Measurements from ENCODE around the gene PDP2. TPM values are rescaled to one million over a fixed set of nuclear protein-coding genes. Genes with fewer than 3 reads are reported as not detected.

The PDP2 gene
- total and polyA plus RNA-seq, 2 of the 4 experiments (the other 2 are of a cell fraction), result 5.3 to 16.8 TPM

DNA sequence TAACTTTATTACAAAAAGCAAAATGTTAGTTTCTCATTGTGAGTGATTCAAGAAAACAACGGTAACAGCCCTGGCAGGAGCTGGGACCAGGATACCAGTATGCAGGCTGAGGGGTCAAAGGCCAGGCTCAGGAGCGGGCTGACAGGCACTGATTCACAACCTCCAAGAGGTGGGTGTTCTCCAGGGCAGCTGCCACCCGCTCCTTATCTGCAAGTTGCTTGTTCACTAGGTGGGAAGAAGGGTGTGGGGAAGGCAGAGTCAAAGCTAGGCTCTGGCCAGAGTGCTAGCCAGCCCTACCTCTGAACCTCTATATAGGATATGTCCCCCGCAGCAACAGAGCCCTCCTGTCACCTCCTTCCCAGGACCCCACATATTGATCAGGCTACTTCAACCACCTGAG lies 51.8 kb downstream of the PDP2 start:
- H4K91ac ChIP-seq (ENCODE audit: insufficient read depth, low read depth, low read length), result no peak overlapping the region
- ChIA-PET CTCF (no interaction called here), POLR2A (ENCODE audit: unreplicated experiment) (no interaction called here)
- H4K5ac ChIP-seq (ENCODE audit: low read depth, low read length), result no peak overlapping the region
- no peaks in the 10 kb centered on the region for H3K9me3 ChIP-seq (ENCODE audit: control insufficient read depth, insufficient read depth, low read length)
- no peak overlapping the region for H3K23ac ChIP-seq (ENCODE audit: low read depth, low read length)
- H3K18ac ChIP-seq (ENCODE audit: low read depth, low read length), result no peak overlapping the region
- intact Hi-C loops (cut with micrococcal nuclease), result no loop called here
- in situ Hi-C loops (cut with MboI; ENCODE audit: low sequenced_read_pairs), result loop anchor here (5.0 kb wide), 1 partner anchor 35 kb away; no protein-coding TSS in a partner anchor
- 100% methylated on average over 1 of the region's 4 CpGs; no CpG with 5 or more reads in 1 of the 2 experiments for WGBS, 2 experiments (ENCODE audit: extremely low coverage in 2 of 2, insufficient read length in 1 of 2)
- H2AFZ ChIP-seq (replicated peaks; ENCODE audit: low read length, poor library complexity), result no peak overlapping the region
- H3K79me1 ChIP-seq (ENCODE audit: low read depth in 1 of 2, low read length in 2 of 2), result peaks cover 19 to 52% of the 10 kb centered on the region in 2 experiments
- no peak overlapping the region for H2BK20ac ChIP-seq (ENCODE audit: low read depth, low read length)
- no peak overlapping the region for H3K27ac ChIP-seq (ENCODE audit: insufficient read depth, low read length)
- no peak overlapping the region for H3K9ac ChIP-seq (ENCODE audit: low read depth, low read length)
- dilution Hi-C loops (cut with HindIII; ENCODE audit: low sequenced_read_pairs, unreplicated experiment), result no loop called here
- peaks cover 34% of the 10 kb centered on the region for H4K20me1 ChIP-seq (ENCODE audit: insufficient read depth, low read length)
- H3K56ac ChIP-seq (ENCODE audit: extremely low read depth, insufficient read depth, low read length), result no peak overlapping the region
- no peak overlapping the region for H3K4me2 ChIP-seq (ENCODE audit: low read depth, low read length)
- peaks cover 29% of the 10 kb centered on the region for H3K9me1 ChIP-seq (ENCODE audit: insufficient read depth, low read length)
- H4K8ac ChIP-seq (ENCODE audit: low read depth in 2 of 2, low read length in 2 of 2), result no peak overlapping the region
- TF ChIP-seq NFE2L2 (IDR thresholded peaks at IDR 0.05; ENCODE audit: low read depth, low read length) (no peak), CEBPB (IDR thresholded peaks at IDR 0.05; ENCODE audit: low read depth, low read length) (no peak), MAZ (IDR thresholded peaks at IDR 0.05; ENCODE audit: borderline replicate concordance, low read depth, low read length) (no peak), RAD21 (IDR thresholded peaks at IDR 0.05; ENCODE audit: low read length) (no peak), BHLHE40 (IDR thresholded peaks at IDR 0.05; ENCODE audit: low read depth, low read length) (no peak), POLR2A (IDR thresholded peaks at IDR 0.05; ENCODE audit: low read depth, low read length) (no peak), FOS (IDR thresholded peaks at IDR 0.05; ENCODE audit: low read depth, low read length) (no peak), RFX5 (IDR thresholded peaks at IDR 0.05; ENCODE audit: low read depth, low read length) (no peak), CHD1 (IDR thresholded peaks at IDR 0.05; ENCODE audit: low read depth, low read length) (no peak), SMC3 (IDR thresholded peaks at IDR 0.05; ENCODE audit: low read depth, low read length) (no peak), MXI1 (IDR thresholded peaks at IDR 0.05; ENCODE audit: borderline replicate concordance, low read depth, low read length) (no peak), MAFK (IDR thresholded peaks at IDR 0.05; ENCODE audit: low read depth, low read length) (no peak), RCOR1 (IDR thresholded peaks at IDR 0.05; ENCODE audit: insufficient replicate concordance, low read length) (no peak)
- TF ChIP-seq, protein P1, sequence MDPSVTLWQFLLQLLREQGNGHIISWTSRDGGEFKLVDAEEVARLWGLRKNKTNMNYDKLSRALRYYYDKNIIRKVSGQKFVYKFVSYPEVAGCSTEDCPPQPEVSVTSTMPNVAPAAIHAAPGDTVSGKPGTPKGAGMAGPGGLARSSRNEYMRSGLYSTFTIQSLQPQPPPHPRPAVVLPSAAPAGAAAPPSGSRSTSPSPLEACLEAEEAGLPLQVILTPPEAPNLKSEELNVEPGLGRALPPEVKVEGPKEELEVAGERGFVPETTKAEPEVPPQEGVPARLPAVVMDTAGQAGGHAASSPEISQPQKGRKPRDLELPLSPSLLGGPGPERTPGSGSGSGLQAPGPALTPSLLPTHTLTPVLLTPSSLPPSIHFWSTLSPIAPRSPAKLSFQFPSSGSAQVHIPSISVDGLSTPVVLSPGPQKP (IDR thresholded peaks at IDR 0.05; ENCODE audit: borderline replicate concordance, low read depth, low read length), result no peak
- TF ChIP-seq, protein P2, sequence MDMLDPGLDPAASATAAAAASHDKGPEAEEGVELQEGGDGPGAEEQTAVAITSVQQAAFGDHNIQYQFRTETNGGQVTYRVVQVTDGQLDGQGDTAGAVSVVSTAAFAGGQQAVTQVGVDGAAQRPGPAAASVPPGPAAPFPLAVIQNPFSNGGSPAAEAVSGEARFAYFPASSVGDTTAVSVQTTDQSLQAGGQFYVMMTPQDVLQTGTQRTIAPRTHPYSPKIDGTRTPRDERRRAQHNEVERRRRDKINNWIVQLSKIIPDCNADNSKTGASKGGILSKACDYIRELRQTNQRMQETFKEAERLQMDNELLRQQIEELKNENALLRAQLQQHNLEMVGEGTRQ (IDR thresholded peaks at IDR 0.05; ENCODE audit: low read depth, low read length), result no peak
- TF ChIP-seq, protein P3, sequence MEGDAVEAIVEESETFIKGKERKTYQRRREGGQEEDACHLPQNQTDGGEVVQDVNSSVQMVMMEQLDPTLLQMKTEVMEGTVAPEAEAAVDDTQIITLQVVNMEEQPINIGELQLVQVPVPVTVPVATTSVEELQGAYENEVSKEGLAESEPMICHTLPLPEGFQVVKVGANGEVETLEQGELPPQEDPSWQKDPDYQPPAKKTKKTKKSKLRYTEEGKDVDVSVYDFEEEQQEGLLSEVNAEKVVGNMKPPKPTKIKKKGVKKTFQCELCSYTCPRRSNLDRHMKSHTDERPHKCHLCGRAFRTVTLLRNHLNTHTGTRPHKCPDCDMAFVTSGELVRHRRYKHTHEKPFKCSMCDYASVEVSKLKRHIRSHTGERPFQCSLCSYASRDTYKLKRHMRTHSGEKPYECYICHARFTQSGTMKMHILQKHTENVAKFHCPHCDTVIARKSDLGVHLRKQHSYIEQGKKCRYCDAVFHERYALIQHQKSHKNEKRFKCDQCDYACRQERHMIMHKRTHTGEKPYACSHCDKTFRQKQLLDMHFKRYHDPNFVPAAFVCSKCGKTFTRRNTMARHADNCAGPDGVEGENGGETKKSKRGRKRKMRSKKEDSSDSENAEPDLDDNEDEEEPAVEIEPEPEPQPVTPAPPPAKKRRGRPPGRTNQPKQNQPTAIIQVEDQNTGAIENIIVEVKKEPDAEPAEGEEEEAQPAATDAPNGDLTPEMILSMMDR (conservative IDR thresholded peaks at IDR 0.05; ENCODE audit: low read depth, low read length), result no peak
- ATAC-seq (ENCODE audit: low read depth) (no peak), DNase-seq (no peak)
- no peak overlapping the region for H2BK15ac ChIP-seq (ENCODE audit: low read depth, low read length)
- H3K4me1 ChIP-seq (ENCODE audit: control insufficient read depth, insufficient read depth, low read length), result peaks cover 23% of the 10 kb centered on the region
- no peak overlapping the region for H2AK9ac ChIP-seq (replicated peaks; ENCODE audit: low read depth, low read length, poor library complexity)
- H3K4me3 ChIP-seq (ENCODE audit: insufficient read depth, low read depth, low read length), result no peak overlapping the region
- no TSS peak for BruUV-seq (replicated peaks)
- H3K4ac ChIP-seq (ENCODE audit: low read depth, low read length), result no peak overlapping the region
- H2AK5ac ChIP-seq (ENCODE audit: low read depth, low read length), result no peak overlapping the region
- no peak overlapping the region for H2BK5ac ChIP-seq (ENCODE audit: low read depth, low read length, poor library complexity, severe bottlenecking)
- H3K14ac ChIP-seq (replicated peaks; ENCODE audit: low read depth, low read length), result no peak overlapping the region
- no peaks in the 10 kb centered on the region for H3K27me3 ChIP-seq (ENCODE audit: control insufficient read depth, insufficient read depth, low read length)
- H3K36me3 ChIP-seq (ENCODE audit: control insufficient read depth, insufficient read depth, low read length), result peaks cover 9% of the 10 kb centered on the region
- H2BK120ac ChIP-seq (ENCODE audit: low read depth, low read length), result no peak overlapping the region
